ENCODE results near the gene AKT2.

DNA sequence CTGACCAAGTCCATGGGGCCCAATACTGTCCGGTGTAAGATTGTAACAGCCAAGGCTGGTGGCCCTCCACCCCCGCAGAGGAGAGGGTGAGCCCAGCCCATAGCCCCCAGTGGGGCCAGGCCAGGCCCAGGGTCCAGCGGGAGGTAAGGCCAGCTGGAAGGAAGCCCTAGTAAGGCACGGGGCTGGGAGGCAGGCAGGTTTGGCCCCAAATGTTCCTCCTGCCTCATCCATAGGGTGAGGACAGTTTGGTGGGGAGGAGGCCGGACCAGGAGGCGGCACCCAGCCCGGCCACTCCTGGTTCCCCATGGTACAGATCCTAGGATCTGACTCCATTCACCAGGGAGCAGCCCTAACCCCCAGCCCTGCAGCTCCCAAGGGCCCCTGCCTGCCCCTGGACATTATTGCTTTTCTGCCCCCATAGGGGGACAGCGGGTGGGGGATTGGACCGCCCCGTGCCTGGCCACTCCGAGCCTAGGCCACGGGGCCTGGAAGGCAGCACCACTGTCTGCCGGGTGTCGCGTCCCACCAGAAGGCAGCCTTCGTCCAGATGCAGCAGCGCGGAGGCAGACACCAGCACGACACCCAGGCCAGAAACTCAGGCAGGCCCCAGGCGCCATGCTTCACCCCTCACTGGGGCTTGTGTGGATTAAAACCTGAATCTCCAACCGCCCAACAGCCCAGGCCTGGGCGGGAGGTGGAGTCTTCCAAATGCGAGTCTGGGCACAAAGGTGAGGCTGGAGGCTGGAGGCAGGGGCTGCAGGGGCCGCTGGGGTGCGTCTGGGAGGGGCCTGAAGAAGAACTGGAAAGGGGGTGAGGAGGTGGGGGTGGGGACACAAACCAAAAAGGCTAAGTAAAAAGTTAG is 52.0 kb downstream of the AKT2 start:
- TF ChIP-seq CTCF (IDR thresholded peaks at IDR 0.05): no peak
- no peak for TF ChIP-seq POLR2AphosphoS5 (IDR thresholded peaks at IDR 0.05)
- TF ChIP-seq POLR2A (IDR thresholded peaks at IDR 0.05): no peak

All from breast epithelium (tissue), 3 donors.